ACHN (cell line): ENCODE measurements around the gene NCK2.

Source experiments
- DNase-seq: peaks from one replicate; pipeline ENCODE4 v3.0.0-alpha.2; 2015
- in situ Hi-C: cut with HindIII; loops from 2 replicates; pipeline ENCODE4 v1.10.0; 2017; ENCODE audit warnings: low sequenced_read_pairs, low pct_ligation_motif_present, low pct_unique_long_range_greater_than_20kb

Gene NCK2

GRCh38 chr2:105732955-105733607 is 11.6 kb upstream of the NCK2 start:
- DNase-seq, result no peak
- in situ Hi-C loops, result no loop called here

- in situ Hi-C loops, result no loop called here
- no peak for DNase-seq
Measured at GRCh38 chr2:105733875-105734274, 10.8 kb upstream of the NCK2 start.

- in situ Hi-C loops, result no loop called here
- peak; percentile 44 for DNase-seq
Measured at GRCh38 chr2:105734762-105735538, 9.8 kb upstream of the NCK2 start.

- no peak for DNase-seq
- in situ Hi-C loops, result no loop called here
Measured at GRCh38 chr2:105736145-105736544, 8.6 kb upstream of the NCK2 start.

- DNase-seq, result no peak
- in situ Hi-C loops, result no loop called here
Measured at GRCh38 chr2:105737980-105738657, 6.6 kb upstream of the NCK2 start.

- in situ Hi-C loops, result no loop called here
- DNase-seq, result no peak
Measured at GRCh38 chr2:105738658-105739241, 6.0 kb upstream of the NCK2 start.

- in situ Hi-C loops, result no loop called here
- DNase-seq, result no peak
Measured at GRCh38 chr2:105739426-105739825, 5.3 kb upstream of the NCK2 start.

- DNase-seq, result no peak
- in situ Hi-C loops, result no loop called here
Measured at GRCh38 chr2:105739944-105740530, 4.7 kb upstream of the NCK2 start.

GRCh38 chr2:105741174-105741573 is 3.5 kb upstream of the NCK2 start:
- DNase-seq, result no peak
- in situ Hi-C loops, result no loop called here

GRCh38 chr2:105741617-105742016 is 3.1 kb upstream of the NCK2 start:
- no peak for DNase-seq
- in situ Hi-C loops, result no loop called here

GRCh38 chr2:105744091-105744908 is 412 bp upstream of the NCK2 start:
- in situ Hi-C loops, result no loop called here
- peak; percentile 73 for DNase-seq

GRCh38 chr2:105746177-105747080 is 1.7 kb downstream of the NCK2 start:
- no peak for DNase-seq
- in situ Hi-C loops, result no loop called here

GRCh38 chr2:105747254-105747894 is 2.7 kb downstream of the NCK2 start:
- no peak for DNase-seq
- in situ Hi-C loops, result no loop called here

GRCh38 chr2:105747991-105748390 is 3.3 kb downstream of the NCK2 start:
- DNase-seq, result no peak
- in situ Hi-C loops, result no loop called here

- in situ Hi-C loops, result no loop called here
- no peak for DNase-seq
Measured at GRCh38 chr2:105748566-105748965, 3.9 kb downstream of the NCK2 start.

- DNase-seq, result no peak
- in situ Hi-C loops, result no loop called here
Measured at GRCh38 chr2:105749583-105750400, 5.1 kb downstream of the NCK2 start.
